Measurements from ENCODE around the gene MAFB.

MAFB gene

DNA sequence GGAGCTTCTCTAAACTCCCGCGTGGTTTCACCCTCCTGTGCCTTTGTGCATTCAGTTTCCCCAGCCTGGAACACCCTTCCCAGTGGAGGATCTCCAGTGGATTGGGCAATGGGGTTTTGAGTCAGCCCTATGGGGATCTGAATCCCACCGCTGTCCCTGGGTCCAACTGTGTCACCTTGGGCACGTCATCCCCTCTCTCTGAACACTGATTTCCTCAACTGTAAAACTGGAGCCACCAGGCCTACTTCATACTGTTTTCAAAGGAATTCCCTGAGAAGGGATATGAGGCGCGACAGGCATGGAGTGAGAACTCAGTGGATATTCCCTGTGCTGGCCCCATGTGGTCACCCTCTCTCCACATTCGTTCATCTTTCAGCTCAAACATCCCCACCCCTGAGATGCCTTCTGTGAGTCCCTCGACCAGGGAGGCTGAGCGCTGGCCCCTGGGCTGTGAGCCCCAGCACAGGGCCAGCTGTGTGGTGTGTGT lies 25.7 kb downstream of the MAFB start:
- no peak for DNase-seq (ENCODE audit: low read depth)
- TF ChIP-seq, protein P1, sequence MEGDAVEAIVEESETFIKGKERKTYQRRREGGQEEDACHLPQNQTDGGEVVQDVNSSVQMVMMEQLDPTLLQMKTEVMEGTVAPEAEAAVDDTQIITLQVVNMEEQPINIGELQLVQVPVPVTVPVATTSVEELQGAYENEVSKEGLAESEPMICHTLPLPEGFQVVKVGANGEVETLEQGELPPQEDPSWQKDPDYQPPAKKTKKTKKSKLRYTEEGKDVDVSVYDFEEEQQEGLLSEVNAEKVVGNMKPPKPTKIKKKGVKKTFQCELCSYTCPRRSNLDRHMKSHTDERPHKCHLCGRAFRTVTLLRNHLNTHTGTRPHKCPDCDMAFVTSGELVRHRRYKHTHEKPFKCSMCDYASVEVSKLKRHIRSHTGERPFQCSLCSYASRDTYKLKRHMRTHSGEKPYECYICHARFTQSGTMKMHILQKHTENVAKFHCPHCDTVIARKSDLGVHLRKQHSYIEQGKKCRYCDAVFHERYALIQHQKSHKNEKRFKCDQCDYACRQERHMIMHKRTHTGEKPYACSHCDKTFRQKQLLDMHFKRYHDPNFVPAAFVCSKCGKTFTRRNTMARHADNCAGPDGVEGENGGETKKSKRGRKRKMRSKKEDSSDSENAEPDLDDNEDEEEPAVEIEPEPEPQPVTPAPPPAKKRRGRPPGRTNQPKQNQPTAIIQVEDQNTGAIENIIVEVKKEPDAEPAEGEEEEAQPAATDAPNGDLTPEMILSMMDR (conservative IDR thresholded peaks at IDR 0.05; ENCODE audit: low read length), result no peak
- no peak overlapping the region for H3K4me3 ChIP-seq (ENCODE audit: low read length)

DNA sequence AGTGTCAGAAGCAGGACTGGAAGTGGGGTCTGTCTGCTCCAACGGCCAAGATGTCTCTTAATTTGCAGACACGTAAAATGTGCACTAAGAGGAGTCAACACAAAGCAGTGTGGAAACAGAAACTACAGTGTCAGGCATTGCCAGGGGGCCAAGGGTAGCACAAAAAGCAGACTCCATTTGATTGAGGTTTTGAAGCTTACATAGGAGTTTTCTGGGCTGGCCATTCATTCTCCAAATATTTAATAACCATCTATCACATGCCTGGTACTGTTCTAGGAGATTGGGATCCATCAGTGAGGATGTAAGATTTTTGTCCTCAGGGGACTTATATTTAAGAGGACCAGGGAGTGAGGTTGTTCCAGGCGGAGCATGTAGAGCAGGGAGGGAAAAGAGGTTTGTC lies 29.5 kb downstream of the MAFB start:
- no peak overlapping the region for H3K4me3 ChIP-seq (ENCODE audit: low read length)
- TF ChIP-seq, protein P1 (conservative IDR thresholded peaks at IDR 0.05; ENCODE audit: low read length), result no peak
- no peak for DNase-seq (ENCODE audit: low read depth)

DNA sequence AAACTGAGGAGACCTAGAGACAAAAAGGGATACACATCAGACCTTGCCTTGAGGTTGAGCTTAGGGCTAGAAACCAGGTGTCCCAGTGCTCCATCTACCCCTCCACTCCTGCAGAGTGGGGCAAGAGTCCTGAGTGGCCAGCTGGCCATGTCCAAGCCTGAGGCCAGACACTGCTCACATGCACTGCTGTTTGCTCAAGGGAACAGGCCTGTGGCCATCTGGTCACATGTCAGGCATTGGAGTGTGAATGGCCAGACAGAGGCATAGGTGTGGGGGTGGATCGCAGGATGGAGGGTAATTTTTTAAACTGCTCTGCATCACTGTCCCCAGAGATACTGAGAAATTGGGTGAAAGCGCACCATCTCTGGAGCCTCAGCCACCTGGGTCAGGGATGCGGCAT lies 30.5 kb downstream of the MAFB start:
- no peak overlapping the region for H3K4me3 ChIP-seq (ENCODE audit: low read length)
- no peak for DNase-seq (ENCODE audit: low read depth)
- TF ChIP-seq, protein P1 (conservative IDR thresholded peaks at IDR 0.05; ENCODE audit: low read length), result no peak

DNA sequence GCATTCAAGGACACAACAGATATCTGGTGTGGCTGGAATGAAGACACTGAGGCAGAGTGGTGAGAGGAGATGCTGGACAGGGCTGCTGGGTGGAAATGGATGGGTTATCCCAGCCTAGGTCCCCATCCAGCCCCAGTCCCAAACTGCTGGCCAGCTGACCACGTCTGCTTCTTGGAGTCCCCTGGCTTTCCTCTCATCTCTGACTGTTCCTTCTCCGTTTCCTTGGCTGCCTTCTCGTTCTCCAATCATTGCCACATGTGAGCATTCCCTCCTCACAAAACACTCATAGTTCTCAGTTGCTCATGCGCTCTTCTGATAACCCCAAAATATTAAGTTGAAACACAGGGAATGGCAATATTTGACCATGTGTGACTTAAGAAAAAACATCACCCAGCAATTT lies 31.5 kb downstream of the MAFB start:
- H3K4me3 ChIP-seq (ENCODE audit: low read length), result no peak overlapping the region
- TF ChIP-seq, protein P1 (conservative IDR thresholded peaks at IDR 0.05; ENCODE audit: low read length), result no peak
- DNase-seq (ENCODE audit: low read depth), result peak; percentile 30

DNA sequence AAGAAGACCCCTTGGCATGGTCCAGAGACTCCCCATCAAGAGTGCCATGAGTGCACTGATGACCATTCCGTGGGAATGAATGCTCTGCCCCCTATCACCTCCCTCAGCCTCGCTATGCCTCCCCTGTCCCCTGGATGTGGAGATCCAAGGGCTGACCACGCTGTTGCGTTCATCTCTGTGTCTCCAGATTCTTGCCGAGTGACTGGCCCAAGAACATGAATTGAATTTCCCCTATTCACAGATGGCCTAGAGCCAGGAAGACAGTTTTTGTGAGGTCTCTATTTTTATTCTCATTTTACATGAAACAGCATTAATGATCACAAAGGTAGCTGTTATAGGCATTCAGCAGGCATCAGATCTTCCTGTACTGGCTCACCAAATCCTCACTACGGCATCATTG lies 33.6 kb downstream of the MAFB start:
- no peak overlapping the region for H3K4me3 ChIP-seq (ENCODE audit: low read length)
- TF ChIP-seq, protein P1 (conservative IDR thresholded peaks at IDR 0.05; ENCODE audit: low read length), result no peak
- DNase-seq (ENCODE audit: low read depth), result no peak

DNA sequence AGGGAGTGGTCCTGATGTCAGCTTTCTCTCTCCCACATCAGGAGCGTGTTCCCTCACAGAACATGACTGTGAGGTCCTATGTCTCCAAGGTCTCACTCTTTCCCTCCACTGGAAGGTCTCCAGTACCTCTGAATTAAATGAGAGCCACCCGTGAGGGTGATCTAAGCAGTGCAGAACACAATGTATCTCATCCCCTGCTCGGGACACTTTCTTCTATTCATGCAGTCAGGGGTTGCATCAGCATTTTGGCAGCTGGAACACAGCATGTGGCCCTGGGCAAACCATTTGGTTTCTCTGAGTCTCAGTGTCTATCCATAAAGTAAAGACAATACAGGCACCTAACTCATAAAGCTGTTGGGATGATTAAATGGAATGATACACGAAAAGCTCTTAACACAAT lies 34.2 kb downstream of the MAFB start:
- DNase-seq (ENCODE audit: low read depth), result peak; percentile 40
- TF ChIP-seq, protein P1 (conservative IDR thresholded peaks at IDR 0.05; ENCODE audit: low read length), result no peak
- no peak overlapping the region for H3K4me3 ChIP-seq (ENCODE audit: low read length)

DNA sequence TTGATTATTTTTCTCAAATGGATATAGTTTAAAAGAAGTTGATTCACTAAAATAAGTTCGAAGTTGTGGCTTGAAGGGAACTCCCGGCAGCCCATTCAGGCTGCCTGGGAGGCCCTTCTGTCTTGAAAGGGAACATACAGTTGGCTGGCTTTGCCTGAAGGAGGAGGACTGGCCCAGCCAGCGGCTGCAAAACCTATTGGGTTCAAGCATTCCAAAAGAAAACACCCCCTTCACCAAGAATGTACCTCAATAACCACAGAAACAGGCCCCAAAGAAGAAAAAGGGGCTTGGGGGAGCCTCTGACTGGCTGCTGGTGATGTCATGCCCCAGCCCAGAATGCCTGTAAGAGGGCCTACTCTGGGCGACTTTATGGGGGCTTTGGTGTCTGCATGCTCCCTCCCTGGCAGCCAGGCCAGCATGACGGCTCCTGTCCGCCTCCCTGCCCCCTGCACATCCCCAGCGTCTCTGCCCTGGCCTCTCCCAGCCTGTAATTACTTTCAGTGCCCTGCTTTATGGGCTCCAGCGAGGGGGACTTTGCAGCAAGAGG lies 36.5 kb downstream of the MAFB start:
- TF ChIP-seq, protein P1 (conservative IDR thresholded peaks at IDR 0.05; ENCODE audit: low read length), result no peak
- DNase-seq (ENCODE audit: low read depth), result no peak
- H3K4me3 ChIP-seq (ENCODE audit: low read length), result no peak overlapping the region
